Dermis microvascular lymphatic vessel endothelial cell (primary cell): ENCODE results near the gene NKG7. TPM values are rescaled to one million over a fixed set of nuclear protein-coding genes. Genes with fewer than 3 reads are reported as not detected.

ENCODE experiments used
- DNase-seq, 2 donors: peaks; one replicate each; pipeline versions ENCODE4 v3.0.0 to v3.0.0-alpha.2; 2010; ENCODE audit warnings: low read depth in 2 of 2
- total RNA-seq: library from RNA; depleted of rRNA; stranded (reverse); fragments of >200 nt; gene quantifications from 2 replicates; pipeline ENCODE4 v1.2.1, GENCODE V29; 2014

NKG7 gene
- total RNA-seq, 1 donor from 2014 or later: not detected

DNA sequence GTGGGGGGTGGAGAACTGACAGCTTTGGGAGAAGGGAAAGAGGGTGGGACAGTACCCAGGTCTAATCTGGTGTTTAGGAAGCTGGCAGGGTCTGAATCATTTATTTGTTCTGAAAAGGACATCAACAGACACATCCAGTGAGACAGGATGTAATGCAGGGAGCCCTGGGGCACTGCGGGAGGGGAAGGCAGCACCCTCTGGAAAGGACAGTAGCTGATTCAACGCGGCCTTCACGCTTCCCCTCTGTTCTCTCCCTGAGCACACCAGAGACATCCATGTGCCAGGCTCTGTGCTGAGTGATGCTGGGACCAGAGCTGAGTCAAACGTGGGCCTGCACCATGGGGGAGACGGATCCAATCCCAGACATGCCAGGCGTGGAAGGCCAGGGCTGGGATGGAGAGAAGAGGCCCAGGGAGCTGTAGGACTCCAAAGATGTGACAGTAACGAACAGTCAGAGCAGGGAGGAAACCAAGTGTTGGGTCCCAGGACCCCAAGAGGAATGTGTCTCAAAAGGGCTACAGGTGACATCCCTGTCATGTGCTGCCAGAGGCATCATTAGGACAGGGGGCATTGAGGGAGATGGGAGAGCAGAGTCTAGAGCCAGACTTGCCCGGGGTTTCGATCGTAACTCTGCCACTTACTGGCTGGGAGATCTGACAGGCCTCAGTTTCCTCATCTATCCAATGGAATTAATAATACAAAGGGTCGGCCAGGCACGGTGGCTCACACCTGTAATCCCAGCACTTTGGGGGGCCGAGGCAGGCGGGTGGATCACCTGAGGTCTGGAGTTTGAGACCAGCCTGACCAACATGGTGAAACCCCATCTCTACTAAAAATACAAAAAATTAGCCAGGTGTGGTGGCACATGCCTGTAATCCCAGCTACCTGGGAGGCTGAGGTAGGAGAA, 8.0 kb downstream of the NKG7 start:
- peak in 1 of 2 donors; percentile 59 for DNase-seq

DNA sequence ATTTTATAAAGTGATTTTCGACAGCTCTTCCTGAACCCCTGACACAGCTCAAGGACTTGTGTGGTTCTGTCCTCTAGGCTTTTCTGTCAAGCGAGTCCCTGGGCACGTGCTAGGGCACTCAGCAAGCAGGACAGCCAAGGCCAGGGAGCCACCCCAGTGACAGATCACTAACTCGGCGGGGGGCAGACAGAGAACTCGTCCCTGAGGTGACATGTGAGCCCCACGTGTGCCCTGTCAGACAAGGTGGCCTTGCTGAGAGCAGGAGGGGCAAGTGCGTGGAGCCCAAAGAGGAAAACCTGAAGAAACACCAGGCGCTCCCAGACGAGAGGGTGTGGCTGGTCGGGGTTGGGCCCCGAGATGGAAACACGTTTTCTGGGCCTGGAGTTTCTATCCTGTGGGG, 11.2 kb downstream of the NKG7 start:
- DNase-seq: no peak

DNA sequence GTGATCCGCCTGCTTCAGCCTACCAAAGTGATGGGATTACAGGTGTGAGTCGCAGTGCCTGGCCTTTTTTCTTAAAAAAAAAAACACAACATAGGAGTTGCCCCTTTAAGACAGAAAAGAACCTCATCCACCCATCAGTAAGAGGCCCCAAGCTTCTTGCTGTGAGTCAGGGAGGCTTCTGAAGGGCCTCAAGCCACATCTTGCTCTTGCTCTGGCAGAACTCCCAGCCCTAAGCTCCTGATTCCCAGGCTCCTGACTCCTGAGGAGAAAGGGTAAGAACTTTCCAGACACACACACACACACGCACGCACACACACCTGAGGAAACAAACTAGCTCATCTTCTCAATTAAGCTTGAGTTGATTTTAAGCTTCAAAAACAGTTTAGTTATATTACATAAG, 13.2 kb downstream of the NKG7 start:
- DNase-seq: no peak

DNA sequence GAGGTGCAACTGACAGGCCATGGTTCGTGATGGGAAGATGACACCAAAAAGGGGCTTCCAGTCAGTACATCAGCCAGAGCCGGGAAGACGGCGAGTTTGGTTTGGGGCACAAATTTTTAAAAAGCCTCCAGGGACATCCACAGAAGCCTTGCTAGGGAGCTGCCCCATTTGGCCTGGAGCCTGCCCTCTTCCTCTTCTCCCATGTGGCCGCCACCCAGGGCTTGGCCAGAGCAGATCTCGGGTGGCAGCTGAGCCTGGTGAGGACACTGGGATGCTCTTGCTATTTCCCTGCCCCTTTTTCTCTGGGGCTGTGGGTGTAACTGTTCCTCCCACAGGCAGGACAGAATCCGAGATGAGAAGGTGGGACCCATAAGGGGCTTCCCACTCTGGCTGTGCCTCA, 14.5 kb downstream of the NKG7 start:
- DNase-seq: no peak

DNA sequence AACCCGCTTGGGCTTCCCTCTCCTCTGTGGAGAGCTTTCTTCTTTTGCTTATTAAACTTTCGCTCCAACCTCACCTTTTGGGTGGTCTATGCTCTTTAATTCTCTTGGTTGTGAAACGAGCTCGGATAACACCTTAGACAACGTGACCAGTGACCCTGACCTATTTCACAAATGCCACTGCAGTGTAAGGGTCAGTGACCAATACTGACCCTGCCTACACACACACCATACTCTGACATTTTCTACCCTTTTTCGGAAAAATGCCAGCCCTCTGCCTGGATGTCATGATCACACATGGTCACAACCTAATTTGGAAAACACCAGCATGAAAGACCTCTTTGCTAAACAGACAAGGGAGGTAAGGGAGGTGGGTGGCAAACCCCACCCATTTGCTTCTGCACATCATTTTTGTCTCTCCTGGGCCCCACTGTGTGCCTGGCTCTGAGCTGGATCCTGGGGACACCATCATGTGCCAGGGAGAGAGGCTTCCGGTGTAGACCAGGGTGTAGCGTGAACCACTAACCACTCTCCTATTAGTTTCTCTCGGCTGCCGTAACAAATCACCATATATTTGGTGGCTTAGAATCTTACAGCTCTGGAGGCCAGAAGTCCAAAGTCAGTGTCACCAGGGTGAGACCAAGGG, 16.2 kb downstream of the NKG7 start:
- DNase-seq: no peak

DNA sequence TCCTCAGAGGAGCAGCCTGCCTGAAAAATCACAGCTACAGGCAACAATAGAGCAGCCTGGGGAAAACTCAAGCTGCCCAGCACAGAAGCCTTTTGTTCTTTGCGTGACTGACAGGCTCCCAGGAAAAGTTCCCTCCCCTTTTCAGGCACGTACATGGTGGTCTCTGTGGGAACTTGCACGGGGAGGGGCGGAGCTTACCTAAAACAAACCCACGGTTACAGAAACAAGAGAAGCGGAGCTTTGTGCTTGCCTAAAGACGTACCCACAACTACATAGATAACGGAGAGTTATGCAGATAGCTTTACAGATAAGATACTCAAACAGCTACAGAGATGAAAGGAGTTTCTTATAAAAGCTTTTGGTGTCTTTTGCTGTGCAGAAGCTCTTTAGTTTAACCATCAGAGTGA, 17.7 kb downstream of the NKG7 start:
- DNase-seq: no peak

DNA sequence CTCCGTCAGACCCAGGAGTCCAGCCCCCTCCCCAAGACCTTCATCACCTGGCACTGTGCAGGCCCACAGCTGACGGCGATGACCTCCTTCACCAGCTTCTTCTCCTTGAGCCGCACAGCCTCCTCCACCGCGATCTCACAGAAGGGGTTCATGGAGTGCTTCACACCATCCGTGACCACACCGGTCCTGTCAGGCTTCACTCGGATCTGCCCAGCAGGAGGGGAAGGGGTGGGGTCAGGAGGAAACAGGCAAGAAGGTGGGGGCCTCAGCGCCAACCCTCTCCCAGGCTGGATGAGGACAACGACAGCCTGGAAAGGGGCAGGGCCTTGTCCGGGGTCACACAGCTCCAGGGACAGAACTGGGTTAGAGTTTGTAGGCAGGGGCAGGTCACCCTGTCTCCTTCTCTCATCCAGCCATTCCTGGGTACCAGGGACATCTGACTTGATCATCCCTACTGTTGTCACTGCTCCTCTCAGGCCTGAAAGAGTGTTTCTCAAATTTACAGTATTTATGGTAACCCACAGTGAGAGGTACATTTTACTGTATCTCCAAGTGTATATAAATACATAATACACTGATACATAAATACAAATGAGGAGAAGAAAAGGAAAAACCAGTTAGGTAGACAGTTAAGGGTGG, 18.2 kb downstream of the NKG7 start:
- no peak for DNase-seq

DNA sequence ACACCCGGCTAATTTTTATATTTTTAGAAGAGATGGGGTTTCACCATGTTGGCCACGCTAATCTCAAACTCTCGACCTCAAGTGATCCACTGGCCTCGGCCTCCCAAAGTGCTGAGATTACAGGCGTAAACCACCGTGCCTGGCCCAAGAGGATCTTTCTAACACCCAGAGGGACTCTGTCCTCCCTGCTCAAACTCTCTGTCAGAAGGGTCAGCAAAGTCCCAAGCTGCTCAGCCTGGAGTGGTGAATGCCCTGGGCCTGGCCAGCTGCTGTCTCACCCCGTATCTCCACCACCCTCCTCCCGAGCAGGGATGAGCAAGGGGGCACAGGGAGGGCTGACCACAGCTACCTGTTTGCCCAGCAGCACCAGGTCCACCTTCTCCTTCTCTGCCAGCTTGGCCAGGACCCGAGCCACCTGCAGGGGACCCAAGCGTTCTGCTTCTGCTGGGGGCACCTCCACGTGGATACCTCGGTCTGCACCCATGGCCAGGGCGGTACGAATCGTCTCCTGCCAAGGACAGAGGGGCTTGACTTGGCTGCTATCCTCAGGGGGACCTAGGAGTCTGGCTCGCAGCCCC, 19.6 kb downstream of the NKG7 start:
- no peak for DNase-seq

DNA sequence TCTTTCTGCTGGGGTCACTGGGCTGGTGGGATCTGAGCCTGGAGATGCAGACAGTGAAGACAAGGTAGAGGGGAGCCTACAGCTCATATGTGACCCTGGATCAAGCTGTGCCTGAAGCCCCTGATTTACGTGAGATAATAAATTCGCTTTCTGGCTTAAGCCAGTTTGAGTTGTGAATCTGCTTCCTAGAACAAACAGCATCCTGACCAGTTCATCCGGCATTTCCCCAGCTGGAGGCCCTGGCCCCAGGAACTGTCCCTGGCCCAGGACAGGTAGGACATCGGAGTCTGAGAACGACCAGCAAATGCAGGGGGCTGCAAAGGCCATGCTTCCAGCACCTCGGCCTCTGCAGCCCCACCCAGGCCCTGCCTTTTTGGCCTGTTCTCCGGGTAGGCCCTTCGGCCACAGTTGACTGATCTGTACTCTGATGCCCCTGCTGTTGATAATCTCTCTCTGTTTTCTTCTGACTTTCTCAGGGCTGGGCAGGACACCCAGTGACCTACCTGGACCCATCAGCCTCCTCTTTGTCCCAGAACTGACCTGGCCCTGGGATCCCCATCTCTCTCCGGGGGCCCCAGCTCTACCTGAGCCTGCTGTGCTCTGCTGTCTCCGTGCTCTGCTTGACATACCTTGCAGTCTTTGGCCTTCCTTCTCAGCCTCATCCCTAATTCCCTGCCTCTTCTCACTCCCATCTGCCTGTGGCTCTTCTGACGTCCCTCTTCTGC, 21.0 kb downstream of the NKG7 start:
- DNase-seq: no peak

DNA sequence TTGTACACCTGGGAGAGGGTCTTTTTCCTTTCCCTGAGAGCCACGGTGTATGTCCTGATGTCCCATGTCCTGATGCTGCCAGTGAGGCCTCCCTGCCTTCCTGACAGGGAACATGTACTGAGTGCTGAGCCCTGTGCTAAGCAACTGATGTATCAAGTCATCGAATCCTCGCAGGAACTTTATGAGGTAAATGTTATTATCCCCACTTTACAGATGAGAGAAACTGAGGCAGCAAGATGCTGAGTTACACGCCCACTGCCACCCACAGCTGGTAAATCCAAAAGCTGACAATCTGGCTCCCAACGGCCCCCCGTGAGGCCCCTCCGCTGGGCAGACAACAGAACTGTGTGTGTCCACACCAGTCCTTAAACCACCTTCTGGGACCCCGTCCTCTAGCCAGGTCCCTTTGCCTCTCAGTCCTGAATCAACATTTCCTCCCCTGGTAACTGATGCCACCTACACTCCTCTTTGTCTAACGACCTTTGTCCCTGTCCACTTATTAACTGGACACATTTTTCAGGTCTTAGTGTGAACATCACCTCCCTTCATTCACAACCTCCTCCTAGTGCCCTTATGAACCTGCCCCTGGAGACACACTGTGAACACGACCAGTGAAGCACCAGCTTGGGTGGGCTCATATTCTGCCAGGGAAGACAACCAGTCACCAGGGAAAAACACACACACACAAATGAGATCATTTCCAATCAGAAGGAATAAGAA, 25.1 kb downstream of the NKG7 start:
- DNase-seq: no peak

DNA sequence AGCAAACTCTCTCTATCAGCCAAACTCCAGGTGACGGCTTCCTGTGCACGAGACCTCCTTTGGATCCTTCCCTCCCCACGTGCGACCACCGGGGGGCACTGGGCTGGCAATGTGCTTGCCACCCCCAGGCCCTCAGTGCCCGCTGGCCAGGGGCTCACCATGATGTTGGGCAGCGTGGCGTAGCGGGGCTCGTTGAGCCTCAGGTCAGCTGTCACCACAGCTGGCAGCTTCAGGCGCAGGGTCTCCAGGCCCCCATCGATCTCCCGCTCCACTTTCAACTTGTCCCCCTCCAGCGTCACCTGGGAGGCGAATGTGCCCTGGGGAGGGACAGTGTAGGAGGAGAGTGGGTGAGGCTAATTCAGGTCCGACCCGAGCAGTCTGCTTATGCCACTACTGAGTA, 25.7 kb downstream of the NKG7 start:
- no peak for DNase-seq

DNA sequence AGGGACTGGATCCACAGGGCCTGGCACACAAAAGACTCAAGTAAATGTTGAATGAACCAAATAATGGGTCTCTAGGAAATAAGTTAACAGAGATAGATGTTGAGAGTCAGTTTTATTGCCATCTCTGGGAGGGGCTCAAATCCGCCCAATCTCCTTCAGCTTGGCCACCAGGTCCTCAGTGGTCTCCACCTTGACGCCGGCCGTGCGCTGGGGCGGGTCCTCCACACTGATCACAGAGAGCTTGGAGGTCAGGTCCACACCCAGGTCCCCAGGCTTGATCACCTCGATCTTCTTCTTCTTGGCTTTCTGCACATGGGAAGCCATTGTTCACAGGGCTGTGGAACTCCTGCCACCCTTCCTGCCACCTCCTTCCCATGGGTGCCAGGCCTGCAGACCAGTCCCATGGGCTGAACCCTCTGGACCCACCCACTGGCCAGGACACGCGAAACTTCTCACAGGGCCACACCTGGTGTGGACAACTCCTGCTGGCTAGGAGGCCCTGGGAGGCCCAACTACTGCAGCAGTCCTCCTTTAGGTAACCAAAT, 27.3 kb downstream of the NKG7 start:
- DNase-seq: no peak

DNA sequence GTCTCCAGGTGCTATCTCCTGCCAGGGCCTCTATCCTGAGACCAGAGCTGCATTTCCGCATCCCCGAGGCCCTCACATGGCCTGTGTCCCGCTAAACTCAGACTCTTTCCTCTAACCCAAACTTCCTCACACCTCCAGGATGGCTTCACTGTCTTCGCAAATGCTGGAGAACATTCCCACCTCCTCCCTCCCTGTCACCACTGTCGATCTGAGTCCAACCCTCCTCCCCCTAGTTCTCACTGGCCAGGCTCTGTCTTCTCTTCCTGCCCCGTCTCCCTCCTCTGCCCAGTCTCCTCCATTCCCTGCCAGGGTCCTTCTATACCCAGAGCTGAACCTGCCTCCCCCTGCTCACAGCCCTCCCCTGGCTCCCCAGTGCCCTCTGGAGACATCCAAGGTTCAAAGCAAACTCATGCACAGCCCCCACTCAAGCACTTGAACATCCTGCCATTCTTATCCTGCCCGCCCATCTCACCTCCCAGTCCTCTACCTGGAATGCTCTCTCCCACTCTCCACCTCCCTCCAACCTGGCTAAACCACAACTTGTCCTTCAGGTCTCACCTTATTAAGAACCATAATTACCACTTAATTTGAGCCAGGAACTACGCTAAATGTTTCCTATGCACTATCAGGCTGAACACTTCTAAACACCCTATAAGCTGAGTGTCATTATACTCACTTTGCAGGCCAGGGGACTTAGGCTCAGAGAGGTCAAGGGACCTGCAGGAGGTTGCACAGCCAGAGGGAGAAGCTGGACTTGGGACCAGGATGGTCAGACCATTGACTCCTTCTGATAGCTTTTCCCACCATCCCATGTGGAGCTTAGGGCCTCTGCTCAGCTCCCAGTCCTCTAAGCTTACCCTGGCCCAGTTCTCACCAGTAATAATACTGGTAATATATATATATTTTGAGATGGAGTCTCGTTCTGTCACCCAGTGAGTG, 29.6 kb downstream of the NKG7 start:
- no peak for DNase-seq

DNA sequence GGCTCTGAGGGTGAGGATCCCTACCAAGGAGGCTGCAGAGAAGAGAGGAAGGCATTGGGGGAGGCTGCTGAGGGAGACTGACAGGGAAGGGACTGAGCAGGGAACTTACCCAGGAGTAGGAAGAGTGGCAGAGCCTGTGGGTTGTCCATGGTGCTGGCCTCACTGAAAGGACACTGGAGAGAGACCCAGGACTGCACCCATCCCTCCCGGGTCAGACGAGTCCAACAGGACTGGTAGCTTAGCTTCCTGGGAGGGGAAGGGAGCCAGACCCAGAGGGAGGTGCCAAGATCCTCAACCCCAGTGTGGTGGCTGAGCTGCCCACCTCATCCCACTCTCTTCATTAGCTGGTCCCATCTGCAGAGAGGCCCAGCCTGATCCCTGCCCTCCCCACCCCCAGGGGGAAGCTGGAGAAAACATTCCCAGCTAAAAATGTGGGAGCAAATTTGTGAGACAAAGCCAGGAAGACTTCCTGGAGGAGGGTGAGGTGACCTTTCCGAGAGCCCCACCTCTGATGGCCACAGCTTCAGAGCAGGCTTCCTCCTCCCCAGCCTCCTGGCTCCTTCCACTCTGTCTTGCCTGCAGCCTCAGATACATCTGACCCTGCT, 30.4 kb downstream of the NKG7 start, which contains the start of gene VSIG10L:
TSS of gene VSIG10L (minus strand) at position 164 of the 605 bp plus-strand sequence. CDS start at position 149, 15 bp downstream.
- DNase-seq: no peak

DNA sequence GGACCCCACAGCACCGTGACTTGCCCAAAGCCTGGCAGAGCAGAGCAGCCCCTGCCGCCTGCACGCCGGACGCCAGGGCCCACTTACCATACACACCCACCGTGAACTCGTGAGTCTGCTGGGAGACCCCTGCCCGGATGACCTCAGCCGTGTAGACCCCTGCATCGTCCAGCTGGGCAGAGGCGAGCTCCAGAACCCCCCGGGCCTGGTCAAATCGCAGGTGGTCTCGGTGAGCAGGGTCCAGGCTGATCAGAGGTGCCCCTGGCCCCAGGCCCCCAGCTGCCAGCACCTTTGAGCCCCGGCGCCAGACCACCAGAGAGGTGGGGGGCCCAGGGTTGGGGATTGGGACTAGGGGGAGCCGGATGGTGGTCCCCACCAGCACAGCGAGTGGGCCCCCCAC, 31.4 kb downstream of the NKG7 start:
- DNase-seq: no peak

DNA sequence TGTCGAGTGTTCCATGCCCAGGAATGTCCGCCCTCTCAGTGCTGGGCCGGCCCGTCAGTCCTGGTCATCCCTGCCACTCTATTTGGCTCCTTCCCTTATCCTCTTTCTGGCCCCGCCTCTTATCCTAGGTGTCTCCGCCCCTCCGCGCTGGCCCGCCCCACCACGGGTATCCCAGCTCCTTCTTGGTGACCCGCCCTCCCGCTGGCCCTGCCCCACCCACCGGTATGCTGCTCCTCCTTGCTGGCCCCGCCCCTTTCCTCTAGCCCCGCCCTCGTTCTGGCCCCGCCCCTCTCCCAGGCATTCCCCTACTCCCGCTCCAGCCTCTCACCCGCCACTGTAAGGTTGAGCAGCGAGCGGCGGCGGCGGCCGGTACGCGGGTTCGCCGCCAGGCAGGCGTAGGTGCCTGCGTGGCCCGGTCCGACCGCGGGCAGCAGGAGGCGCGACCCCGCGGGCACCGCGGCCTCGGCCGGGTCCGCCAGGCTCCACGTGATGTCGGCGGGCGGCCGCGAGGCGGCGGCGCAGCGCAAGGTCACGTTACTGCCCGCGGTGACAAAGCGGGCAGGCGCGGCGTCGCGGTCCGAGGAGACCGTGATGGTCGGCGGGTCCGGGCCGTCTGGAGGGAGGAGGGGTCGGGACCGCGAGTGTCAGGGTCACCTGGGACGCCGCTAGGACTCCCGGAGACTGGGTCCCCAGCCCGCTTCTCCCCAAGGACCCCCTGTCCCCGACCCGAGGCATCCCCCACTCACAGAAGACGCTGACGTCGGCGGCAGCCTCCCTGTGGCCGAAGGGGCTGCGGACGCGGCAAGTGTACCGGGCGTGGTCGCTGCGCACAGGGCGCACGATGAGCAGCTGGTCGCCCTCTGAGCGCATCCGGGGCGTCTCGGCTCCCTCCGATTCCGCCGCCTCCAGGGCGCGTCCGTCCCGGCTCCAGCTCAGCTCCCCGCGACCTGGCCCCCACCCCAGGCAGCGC, 32.5 kb downstream of the NKG7 start:
- peak; percentile 76 to 98 for DNase-seq

DNA sequence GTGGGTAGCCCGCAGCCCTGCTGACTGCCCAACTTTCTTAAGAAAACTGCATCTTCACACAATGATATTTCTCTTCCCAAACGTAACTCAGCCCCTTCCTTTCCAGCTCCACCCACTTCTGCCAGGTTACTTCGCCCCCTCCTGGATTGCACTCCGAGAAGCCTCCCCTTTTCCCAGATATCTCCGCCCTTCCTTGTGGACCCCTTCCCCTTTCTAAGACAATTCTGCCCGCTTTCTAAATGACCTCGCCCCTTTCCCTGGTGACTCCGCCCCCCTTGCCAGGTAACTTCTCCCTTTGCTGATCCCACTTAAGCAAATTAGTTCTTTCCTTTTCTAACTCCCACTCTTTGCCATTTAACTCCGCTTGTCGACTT, 33.2 kb downstream of the NKG7 start:
- DNase-seq: no peak
